GM03348 (cell line): ENCODE results near the gene DTX1.
"Not testable (repeated sequence)": the region's sequence is repeated elsewhere in the genome, so short reads cannot be mapped to it uniquely, and the experiment has no call there.

ENCODE experiments used
- DNase-seq: peaks from one replicate; pipeline ENCODE4 v3.0.0; 2012; ENCODE audit warnings: low spot score

The DTX1 gene

GRCh38 chr12:113137861-113138783 is 81.6 kb downstream of the DTX1 start:
- no peak for DNase-seq

GRCh38 chr12:113138826-113139225 is 82.3 kb downstream of the DTX1 start:
- DNase-seq = no peak

- no peak for DNase-seq
Observed at GRCh38 chr12:113140706-113141105, 84.2 kb downstream of the DTX1 start.

GRCh38 chr12:113141716-113142115 is 85.2 kb downstream of the DTX1 start:
- DNase-seq = not testable (repeated sequence)

GRCh38 chr12:113142173-113142885 is 85.8 kb downstream of the DTX1 start:
- DNase-seq = no peak

- no peak for DNase-seq
Observed at GRCh38 chr12:113142886-113143332, 86.4 kb downstream of the DTX1 start.

GRCh38 chr12:113143959-113144358 is 87.4 kb downstream of the DTX1 start:
- DNase-seq = no peak

GRCh38 chr12:113144806-113145205 is 88.3 kb downstream of the DTX1 start:
- no peak for DNase-seq

GRCh38 chr12:113145720-113146551 is 89.4 kb downstream of the DTX1 start:
- no peak for DNase-seq

- no peak for DNase-seq
Observed at GRCh38 chr12:113146999-113147398, 90.5 kb downstream of the DTX1 start.
